Pancreas (tissue), 10 donors: ENCODE data around the gene MGAT2. TPM values are rescaled to one million over a fixed set of nuclear protein-coding genes. Genes with fewer than 3 reads are reported as not detected.

ENCODE experiments used
- ATAC-seq, 4 donors: fragments of 200-7000 bp; cut with Tn5 transposase; one replicate each; pipeline versions ENCODE4 v1.8.0 to v1.9.1; 2020; ENCODE audit warnings: mild to moderate bottlenecking in 4 of 4, moderate library complexity in 4 of 4
- DNase-seq, 6 donors: peaks; one replicate each; pipeline ENCODE4 v3.0.0-alpha.2; 2020
- FAIRE-seq: peaks from 2 replicates; lab custom pipeline; 2012; peaks lifted over from hg19 to GRCh38; lab: Jason Lieb, UNC
- H3K27ac ChIP-seq, 4 donors: fragments of 200-600 bp; sonication (generic); 1 replicate in 3 of 4; 2 replicates in 1 of 4; pipeline versions ENCODE4 v1.5.0 to v1.8.0; 2020
- H3K27me3 ChIP-seq, 4 donors: fragments of 200-600 bp; one replicate each; pipeline ENCODE4 v1.8.0; 2021
- H3K36me3 ChIP-seq, 3 donors: fragments of 200-600 bp; sonication (generic) in 1 of 3; one replicate each; pipeline versions ENCODE4 v1.5.0 to v1.8.0; 2020 to 2021
- H3K4me1 ChIP-seq, 3 donors: fragments of 200-600 bp; one replicate each; pipeline ENCODE4 v1.8.0; 2021
- H3K4me3 ChIP-seq, 4 donors: fragments of 200-600 bp; sonication (generic) in 2 of 4; one replicate each; pipeline versions ENCODE4 v1.5.0 to v1.8.0; 2020 to 2021
- H3K9me3 ChIP-seq, 4 donors: fragments of 200-600 bp; one replicate each; pipeline ENCODE4 v1.8.0; 2021
- CTCF ChIP-seq, 4 donors: fragments of 200-600 bp; sonication (generic) in 3 of 4; IDR thresholded peaks; one replicate each; pipeline versions ENCODE4 v1.5.0 to v1.8.0; 2021; ENCODE audit warnings: antibody characterized with exemption in 4 of 4
- WGBS, 2 donors: extraction: QIAGEN DNeasy Blood & Tissue Kit; methylation state at CpG; one replicate each; pipeline ENCODE4 v1.1.7; 2013; 5-methylcytosine and 5-hydroxymethylcytosine counted together
- intact Hi-C, 3 donors: fragments of 100-400 bp; cut with DNase I; formaldehyde crosslinking; loops; one replicate each; pipeline versions ENCODE4 v1.11.1 to v1.14.2; 2022
- polyA plus RNA-seq, 2 donors: library from polyadenylated mRNA; stranded (reverse); fragments of 200-250 nt; gene quantifications; one replicate each; pipeline ENCODE4 v1.2.3, GENCODE V29; 2013
- total RNA-seq, 6 donors: library from RNA; stranded (reverse); fragmentation: NEBNext Ultra II Directional in 4 of 6; extraction: Animal tissue kit (Norgen Biotek cat#: 25700) in 4 of 6; gene quantifications; one replicate each; pipeline versions ENCODE4 v1.2.1 to v1.2.4, GENCODE V29; 2021 to 2023
- donor health status: healthy with polysubstance abuse.
- donor health status: DM: no; HTN: no; CAD: no; lungs with moderate emphysema.
- donor health status: DM: no; HTN: no; CAD: no.
- donor health status: control.
- donor health status: control.
- donor health status: Bipolar disorder and iron deficiency.
- donor health status: DM: yes; HTN: yes; CAD: no.
- donor health status: DM: no; HTN: no; CAD: no.
- donor health status: DM: no; HTN: no; CAD: no.
- donor health status: DM: yes; HTN: yes; CAD: no.

Gene MGAT2
- total and polyA plus RNA-seq, 8 donors = 8.9 to 26.7 (median 17.9) TPM

GRCh38 chr14:49637534-49638078 lies 17.0 kb downstream of the MGAT2 start:
- intact Hi-C loops = no loop called here
- no peak for TF ChIP-seq CTCF (IDR thresholded peaks at IDR 0.05)
- no peak for DNase-seq
- H3K9me3 ChIP-seq = no peaks in the 10 kb centered on the region
- peaks cover 35 to 40% (median 38%) of the 10 kb centered on the region in 3 donors for H3K4me1 ChIP-seq
- ATAC-seq = no peak
- no peaks in the 10 kb centered on the region for H3K27me3 ChIP-seq
- FAIRE-seq = no peak
- peaks cover 0 to 5% (median 0%) of the 10 kb centered on the region in 3 donors for H3K36me3 ChIP-seq
- H3K27ac ChIP-seq = no peak overlapping the region
- WGBS, 2 donors = 78 to 92% methylated on average over 3 of the region's 3 CpGs
- no peak overlapping the region for H3K4me3 ChIP-seq

GRCh38 chr14:49640540-49641417 lies 20.2 kb downstream of the MGAT2 start:
- FAIRE-seq (no peak), DNase-seq (no peak), ATAC-seq (peak; percentile 15 to 35 (median 25))
- intact Hi-C loops = no loop called here
- Histone ChIP-seq H3K27ac (peak overlapping the region; percentile 19 to 71 (median 52)), H3K9me3 (no peaks in the 10 kb centered on the region), H3K36me3 (peaks cover 0 to 5% (median 0%) of the 10 kb centered on the region in 3 donors), H3K27me3 (no peaks in the 10 kb centered on the region), H3K4me1 (peaks cover 44 to 47% (median 46%) of the 10 kb centered on the region in 3 donors), H3K4me3 (no peak overlapping the region)
- 54 to 63% methylated on average over 7 of the region's 7 CpGs for WGBS, 2 donors
- TF ChIP-seq CTCF (IDR thresholded peaks at IDR 0.05) = no peak

- ATAC-seq (peak; percentile 90 to 97 (median 95)), FAIRE-seq (no peak), DNase-seq (peak in 4 of 6 donors; percentile 66 to 85 (median 78))
- no peaks in the 10 kb centered on the region for H3K9me3 ChIP-seq
- peaks cover 39% of the 10 kb centered on the region in 3 donors for H3K4me1 ChIP-seq
- no peak for TF ChIP-seq CTCF (IDR thresholded peaks at IDR 0.05)
- intact Hi-C loops = no loop called here
- H3K27me3 ChIP-seq = no peaks in the 10 kb centered on the region
- peak overlapping the region; percentile 19 to 71 (median 52) for H3K27ac ChIP-seq
- H3K4me3 ChIP-seq = no peak overlapping the region
- H3K36me3 ChIP-seq = peaks cover 0 to 5% (median 0%) of the 10 kb centered on the region in 3 donors
- 19 to 24% methylated on average over 8 of the region's 8 CpGs for WGBS, 2 donors
Observed at GRCh38 chr14:49641697-49642129, 21.1 kb downstream of the MGAT2 start.

GRCh38 chr14:49642163-49642562 lies 21.6 kb downstream of the MGAT2 start:
- no peak for ATAC-seq
- Histone ChIP-seq H3K27ac (peak overlapping the region in 3 of 4 donors; percentile 12 to 71 (median 57)), H3K27me3 (no peaks in the 10 kb centered on the region), H3K4me3 (no peak overlapping the region), H3K36me3 (peaks cover 0 to 5% (median 0%) of the 10 kb centered on the region in 3 donors), H3K9me3 (no peaks in the 10 kb centered on the region), H3K4me1 (peaks cover 35 to 36% (median 35%) of the 10 kb centered on the region in 3 donors)
- no peak for TF ChIP-seq CTCF (IDR thresholded peaks at IDR 0.05)
- no peak for DNase-seq
- no peak for FAIRE-seq
- intact Hi-C loops = no loop called here
